Astrocyte of the cerebellum (primary cell): Measurements from ENCODE around the gene TFF3.

Experiments
- DNase-seq: peaks from one replicate; pipeline ENCODE4 v3.0.0-alpha.2; 2011; ENCODE audit warnings: low read depth
- H3K4me3 ChIP-seq: 2 replicates; pipeline ENCODE4 v1.5.1; 2011; ENCODE audit warnings: mild to moderate bottlenecking, low read depth, low read length, moderate library complexity
- CTCF ChIP-seq: IDR thresholded peaks from 2 replicates; pipeline ENCODE4 v1.5.1; 2012; ENCODE audit warnings: low read length, low read depth, moderate library complexity, mild to moderate bottlenecking; ENCODE audit errors: missing control alignments
- in situ Hi-C: cut with HindIII; loops from 2 replicates; pipeline ENCODE4 v1.10.0; 2017; ENCODE audit warnings: low sequenced_read_pairs

TFF3 gene

GRCh38 chr21:42352441-42353095 is 37.4 kb upstream of the TFF3 start:
- in situ Hi-C loops = no loop called here
- no peak for TF ChIP-seq CTCF
- DNase-seq = no peak
- H3K4me3 ChIP-seq = no peak overlapping the region

DNA sequence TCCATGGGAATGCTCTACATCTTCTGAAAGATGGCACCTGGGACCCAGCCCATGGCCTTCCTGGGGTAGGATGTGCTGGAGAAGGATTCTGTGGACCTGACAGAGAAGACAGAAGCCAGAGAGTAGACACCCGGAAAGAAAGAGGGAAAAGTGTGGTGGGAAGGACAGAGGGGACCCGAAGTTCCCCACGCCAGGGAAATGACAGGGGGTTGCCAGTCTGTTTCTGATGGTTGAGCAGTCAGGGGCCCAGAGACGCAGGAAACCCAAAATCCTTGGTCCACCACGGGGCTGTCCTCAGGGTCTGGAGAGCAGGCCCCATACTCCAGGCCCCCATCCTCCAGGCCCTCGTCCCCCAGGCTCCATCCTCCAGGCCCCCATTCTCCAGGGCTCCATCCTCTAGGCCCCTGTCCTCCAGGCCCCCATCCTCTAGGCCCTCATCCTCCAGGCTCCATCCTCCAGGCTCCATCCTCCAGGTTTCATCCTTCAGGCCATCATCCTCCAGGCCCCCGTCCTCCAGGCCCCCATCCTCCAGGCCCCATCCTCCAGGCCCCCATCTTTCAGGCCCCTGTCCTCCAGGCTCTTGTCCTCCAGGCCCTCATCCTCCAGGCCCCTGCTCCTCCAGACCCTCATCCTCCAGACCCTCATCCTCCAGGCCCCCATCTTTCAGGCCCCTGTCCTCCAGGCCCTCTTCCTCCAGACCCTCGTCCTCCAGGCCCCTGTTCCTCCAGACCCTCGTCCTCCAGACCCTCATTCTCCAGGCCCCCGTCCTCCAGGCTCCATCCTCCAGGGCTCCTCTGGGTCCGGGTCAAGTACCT is 36.6 kb upstream of the TFF3 start:
- TF ChIP-seq CTCF = no peak
- no peak overlapping the region for H3K4me3 ChIP-seq
- no peak for DNase-seq
- in situ Hi-C loops = no loop called here

- DNase-seq = no peak
- no peak for TF ChIP-seq CTCF
- in situ Hi-C loops = no loop called here
- no peak within 1 kb of the TSS for H3K4me3 ChIP-seq
Measured at GRCh38 chr21:42350927-42351426, 35.8 kb upstream of the TFF3 start, which contains the start of gene TFF2. TSS of gene TFF2 (minus strand) at chr21:42350994. CDS start at chr21:42350957, 37 bp downstream.

DNA sequence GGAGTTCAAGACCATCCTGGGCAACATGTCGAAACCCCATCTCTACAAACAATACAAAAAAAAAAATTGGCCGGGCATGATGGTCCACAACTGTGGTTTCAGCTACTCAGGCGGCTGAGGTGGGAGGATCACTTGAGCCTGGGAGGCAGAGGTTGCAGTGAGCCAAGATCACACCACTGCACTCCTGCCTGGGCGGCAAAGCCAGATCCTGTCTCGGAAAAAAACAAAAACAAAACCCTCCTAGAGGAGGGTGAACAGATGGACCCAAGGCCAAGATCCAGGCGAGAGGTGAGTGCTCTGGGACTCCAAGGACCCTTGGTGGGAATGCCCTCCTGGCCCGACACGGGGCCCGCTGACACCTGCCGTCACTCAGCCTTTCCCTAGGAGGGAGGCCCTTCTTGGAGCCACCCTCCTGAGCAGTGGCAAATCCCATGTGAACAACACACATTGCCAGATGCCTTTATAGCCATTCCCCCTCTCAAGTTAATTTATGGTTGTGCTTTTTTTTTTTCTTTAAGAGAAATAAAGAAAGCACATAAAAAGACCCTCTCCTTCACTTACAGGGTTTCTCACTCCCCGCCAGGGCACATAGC is 35.2 kb upstream of the TFF3 start:
- DNase-seq = no peak
- TF ChIP-seq CTCF = no peak
- H3K4me3 ChIP-seq = no peak overlapping the region
- in situ Hi-C loops = no loop called here

DNA sequence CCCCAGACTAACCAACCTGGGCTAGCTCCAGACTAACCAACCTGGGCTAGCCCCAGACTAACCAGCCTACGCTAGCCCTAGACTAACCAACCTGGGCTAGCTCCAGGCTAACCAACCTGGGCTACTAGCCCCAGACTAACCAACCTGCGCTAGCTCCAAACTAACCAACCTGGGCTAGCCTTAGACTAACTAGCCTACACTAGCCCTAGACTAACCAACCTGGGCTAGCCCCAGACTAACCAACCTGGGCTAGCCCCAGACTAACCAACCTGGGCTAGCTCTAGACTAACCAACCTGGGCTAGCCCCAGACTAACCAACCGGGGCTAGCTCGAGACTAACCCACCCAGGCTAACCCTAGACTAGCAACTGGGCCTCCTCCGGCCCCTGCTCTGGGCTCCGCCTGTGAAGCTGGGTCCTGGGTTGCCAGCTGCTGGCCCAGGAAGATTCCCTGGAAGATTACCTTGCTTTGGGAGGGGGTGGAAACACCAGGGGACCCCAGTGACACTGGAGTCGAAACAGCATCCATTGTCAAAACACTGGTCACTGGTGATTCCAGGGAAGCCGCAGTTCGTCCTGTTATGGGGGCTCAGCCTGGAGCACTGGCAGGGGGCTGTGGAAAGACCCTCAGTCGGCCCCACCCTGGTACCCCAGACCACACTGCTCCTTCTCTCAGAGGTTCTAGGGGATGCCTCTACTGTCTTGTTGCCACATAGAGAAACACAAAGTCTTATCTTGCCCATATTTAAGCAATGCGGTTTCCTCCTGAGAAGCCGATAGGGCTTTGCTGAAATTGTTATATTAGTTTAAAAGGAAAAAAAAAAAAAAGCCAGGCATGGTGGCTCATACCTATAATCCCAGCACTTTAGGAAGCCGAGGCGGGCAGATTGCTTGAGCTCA is 34.5 kb upstream of the TFF3 start:
- in situ Hi-C loops = no loop called here

More for the DNA sequence above, 34.5 kb upstream of the TFF3 start:
- H3K4me3 ChIP-seq = no peak overlapping the region
- no peak for DNase-seq
- no peak for TF ChIP-seq CTCF
